ENCODE results near the gene TBC1D2. TPM values are rescaled to one million over a fixed set of nuclear protein-coding genes. Genes with fewer than 3 reads are reported as not detected.
A peak's percentile ranks its signal among the peaks of the same experiment; 100 is the strongest.

Gene TBC1D2
- total and polyA plus RNA-seq, 2 of the 13 experiments (the other 11 are each of a cell fraction or from before 2014, with no cell fraction given): 2.0 to 2.8 TPM

- TF ChIP-seq REPIN1 (CRISPR knock-in tag; IDR thresholded peaks at IDR 0.05; ENCODE audit: borderline replicate concordance, low read depth) (no peak; the same call in 1 of the 2 replicates), NFYB (CRISPR knock-in tag; IDR thresholded peaks at IDR 0.05) (no peak), MED1 (CRISPR knock-in tag; IDR thresholded peaks at IDR 0.05) (peak; percentile 26; the same call in 1 of the 2 replicates), MXI1 (IDR thresholded peaks at IDR 0.05; ENCODE audit: borderline replicate concordance, low read depth, low read length) (no peak), PPARG (CRISPR knock-in tag; conservative IDR thresholded peaks at IDR 0.05) (peak; percentile 62; the same call in 1 of the 2 replicates), TFDP2 (CRISPR knock-in tag; IDR thresholded peaks at IDR 0.05) (no peak), MIER3 (CRISPR knock-in tag; IDR thresholded peaks at IDR 0.05; ENCODE audit: borderline replicate concordance) (no peak), ZBTB37 (CRISPR knock-in tag; IDR thresholded peaks at IDR 0.05) (no peak), THRA (CRISPR knock-in tag; IDR thresholded peaks at IDR 0.05; ENCODE audit: borderline replicate concordance) (0 out of 2 replicates have a peak, but pooled peaks have one; percentile 60), ZNF597 (CRISPR knock-in tag; IDR thresholded peaks at IDR 0.05) (no peak), ZNF326 (CRISPR knock-in tag; IDR thresholded peaks at IDR 0.05; ENCODE audit: borderline replicate concordance) (no peak), TAF1 (CRISPR knock-in tag; IDR thresholded peaks at IDR 0.05) (no peak), DNMT3B (CRISPR knock-in tag; conservative IDR thresholded peaks at IDR 0.05) (no peak), ZNF839 (CRISPR knock-in tag; IDR thresholded peaks at IDR 0.05; ENCODE audit: borderline replicate concordance) (no peak), ZNF746 (CRISPR knock-in tag; IDR thresholded peaks at IDR 0.05) (no peak), RXRA (CRISPR knock-in tag; IDR thresholded peaks at IDR 0.05) (peak; percentile 79), ZNF20 (CRISPR knock-in tag; IDR thresholded peaks at IDR 0.05) (no peak), PAWR (CRISPR knock-in tag; IDR thresholded peaks at IDR 0.05; ENCODE audit: borderline replicate concordance) (no peak), CHD4 (IDR thresholded peaks at IDR 0.05; ENCODE audit: borderline replicate concordance, low read length) (no peak), ZNF138 (CRISPR knock-in tag; IDR thresholded peaks at IDR 0.05; ENCODE audit: low read depth) (no peak), ATF7-NPFF (CRISPR knock-in tag; IDR thresholded peaks at IDR 0.05; ENCODE audit: low read depth) (no peak), HOXA3 (CRISPR knock-in tag; IDR thresholded peaks at IDR 0.05) (peak; percentile 80), PRPF4 (IDR thresholded peaks at IDR 0.05; ENCODE audit: low read depth, low read length, poor library complexity, severe bottlenecking) (no peak), ZFP62 (CRISPR knock-in tag; IDR thresholded peaks at IDR 0.05) (no peak), MAFF (IDR thresholded peaks at IDR 0.05; ENCODE audit: low read depth, low read length) (no peak), ZNF367 (CRISPR knock-in tag; IDR thresholded peaks at IDR 0.05; ENCODE audit: borderline replicate concordance) (no peak), ZSCAN31 (CRISPR knock-in tag; IDR thresholded peaks at IDR 0.05; ENCODE audit: low read depth) (no peak)
Observed at GRCh38 chr9:98175028-98175569, 80.3 kb downstream of the TBC1D2 start (continued).

Measured in HepG2 (cell line).